Measurements from ENCODE around the gene CEACAM5. TPM values are rescaled to one million over a fixed set of nuclear protein-coding genes. Genes with fewer than 3 reads are reported as not detected.

Gene CEACAM5
- total and polyA plus RNA-seq, 2 of the 4 experiments (the other 2 are of a cell fraction), result not detected

DNA sequence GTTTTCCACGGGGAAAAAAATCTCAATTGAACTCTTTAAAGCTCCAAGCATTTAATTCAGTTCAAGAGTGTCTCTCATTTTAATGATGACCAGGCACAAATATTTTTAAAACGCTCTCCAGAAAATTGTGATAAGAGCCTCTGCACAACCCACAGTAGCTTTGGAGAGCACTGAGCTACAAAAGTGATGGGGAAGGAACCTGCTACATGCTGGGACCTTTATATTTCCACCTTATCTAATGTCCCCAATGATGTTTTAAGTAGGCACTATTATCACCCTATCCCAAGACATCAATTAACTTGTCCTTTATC, 32.8 kb downstream of the CEACAM5 start:
- no peak overlapping the region for H3K23ac ChIP-seq (ENCODE audit: low read depth, low read length)
- no peak overlapping the region for H3K4me2 ChIP-seq (ENCODE audit: low read depth, low read length)
- H2AFZ ChIP-seq (replicated peaks; ENCODE audit: low read length, poor library complexity), result no peak overlapping the region
- WGBS, 2 experiments (ENCODE audit: extremely low coverage in 2 of 2, insufficient read length in 1 of 2), result no CpG with 5 or more reads among the region's 2 CpGs
- H3K4me3 ChIP-seq (ENCODE audit: insufficient read depth, low read depth, low read length), result no peak overlapping the region
- H2BK15ac ChIP-seq (ENCODE audit: low read depth, low read length), result no peak overlapping the region
- H3K9me3 ChIP-seq (ENCODE audit: control insufficient read depth, insufficient read depth, low read length), result no peaks in the 10 kb centered on the region
- no peaks in the 10 kb centered on the region for H3K9me1 ChIP-seq (ENCODE audit: insufficient read depth, low read length)
- H2BK120ac ChIP-seq (ENCODE audit: low read depth, low read length), result no peak overlapping the region
- in situ Hi-C loops (cut with MboI; ENCODE audit: low sequenced_read_pairs), result no loop called here
- dilution Hi-C loops (cut with HindIII; ENCODE audit: low sequenced_read_pairs, unreplicated experiment), result no loop called here
- H2BK20ac ChIP-seq (ENCODE audit: low read depth, low read length), result no peak overlapping the region
- H4K91ac ChIP-seq (ENCODE audit: insufficient read depth, low read depth, low read length), result no peak overlapping the region
- no TSS peak for BruUV-seq (replicated peaks)
- no peak overlapping the region for H3K27ac ChIP-seq (ENCODE audit: insufficient read depth, low read length)
- H3K56ac ChIP-seq (ENCODE audit: extremely low read depth, insufficient read depth, low read length), result no peak overlapping the region
- H3K9ac ChIP-seq (ENCODE audit: low read depth, low read length), result no peak overlapping the region
- POLR2A ChIA-PET (ENCODE audit: unreplicated experiment), result no interaction called here
- no peak for DNase-seq
- H2AK9ac ChIP-seq (replicated peaks; ENCODE audit: low read depth, low read length, poor library complexity), result no peak overlapping the region
- no peak overlapping the region for H3K14ac ChIP-seq (replicated peaks; ENCODE audit: low read depth, low read length)
- H2BK5ac ChIP-seq (ENCODE audit: low read depth, low read length, poor library complexity, severe bottlenecking), result no peak overlapping the region
- H3K79me1 ChIP-seq (ENCODE audit: low read depth in 1 of 2, low read length in 2 of 2), result no peaks in the 10 kb centered on the region
- CTCF ChIA-PET, result no interaction called here
- H4K8ac ChIP-seq (ENCODE audit: low read depth in 2 of 2, low read length in 2 of 2), result no peak overlapping the region
- H3K4me1 ChIP-seq (ENCODE audit: control insufficient read depth, insufficient read depth, low read length), result no peaks in the 10 kb centered on the region
- ATAC-seq (ENCODE audit: low read depth), result no peak
- TF ChIP-seq FOS (IDR thresholded peaks at IDR 0.05; ENCODE audit: low read depth, low read length) (no peak), RAD21 (IDR thresholded peaks at IDR 0.05; ENCODE audit: low read length) (no peak), BHLHE40 (IDR thresholded peaks at IDR 0.05; ENCODE audit: low read depth, low read length) (no peak), RCOR1 (IDR thresholded peaks at IDR 0.05; ENCODE audit: insufficient replicate concordance, low read length) (no peak), POLR2A (IDR thresholded peaks at IDR 0.05; ENCODE audit: low read depth, low read length) (no peak), NFE2L2 (IDR thresholded peaks at IDR 0.05; ENCODE audit: low read depth, low read length) (no peak), MAZ (IDR thresholded peaks at IDR 0.05; ENCODE audit: borderline replicate concordance, low read depth, low read length) (no peak), CHD1 (IDR thresholded peaks at IDR 0.05; ENCODE audit: low read depth, low read length) (no peak), CEBPB (IDR thresholded peaks at IDR 0.05; ENCODE audit: low read depth, low read length) (no peak), MXI1 (IDR thresholded peaks at IDR 0.05; ENCODE audit: borderline replicate concordance, low read depth, low read length) (no peak), MAFK (IDR thresholded peaks at IDR 0.05; ENCODE audit: low read depth, low read length) (no peak), SMC3 (IDR thresholded peaks at IDR 0.05; ENCODE audit: low read depth, low read length) (no peak), RFX5 (IDR thresholded peaks at IDR 0.05; ENCODE audit: low read depth, low read length) (no peak)
- TF ChIP-seq, protein P1, sequence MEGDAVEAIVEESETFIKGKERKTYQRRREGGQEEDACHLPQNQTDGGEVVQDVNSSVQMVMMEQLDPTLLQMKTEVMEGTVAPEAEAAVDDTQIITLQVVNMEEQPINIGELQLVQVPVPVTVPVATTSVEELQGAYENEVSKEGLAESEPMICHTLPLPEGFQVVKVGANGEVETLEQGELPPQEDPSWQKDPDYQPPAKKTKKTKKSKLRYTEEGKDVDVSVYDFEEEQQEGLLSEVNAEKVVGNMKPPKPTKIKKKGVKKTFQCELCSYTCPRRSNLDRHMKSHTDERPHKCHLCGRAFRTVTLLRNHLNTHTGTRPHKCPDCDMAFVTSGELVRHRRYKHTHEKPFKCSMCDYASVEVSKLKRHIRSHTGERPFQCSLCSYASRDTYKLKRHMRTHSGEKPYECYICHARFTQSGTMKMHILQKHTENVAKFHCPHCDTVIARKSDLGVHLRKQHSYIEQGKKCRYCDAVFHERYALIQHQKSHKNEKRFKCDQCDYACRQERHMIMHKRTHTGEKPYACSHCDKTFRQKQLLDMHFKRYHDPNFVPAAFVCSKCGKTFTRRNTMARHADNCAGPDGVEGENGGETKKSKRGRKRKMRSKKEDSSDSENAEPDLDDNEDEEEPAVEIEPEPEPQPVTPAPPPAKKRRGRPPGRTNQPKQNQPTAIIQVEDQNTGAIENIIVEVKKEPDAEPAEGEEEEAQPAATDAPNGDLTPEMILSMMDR (conservative IDR thresholded peaks at IDR 0.05; ENCODE audit: low read depth, low read length), result no peak
- TF ChIP-seq, protein P2, sequence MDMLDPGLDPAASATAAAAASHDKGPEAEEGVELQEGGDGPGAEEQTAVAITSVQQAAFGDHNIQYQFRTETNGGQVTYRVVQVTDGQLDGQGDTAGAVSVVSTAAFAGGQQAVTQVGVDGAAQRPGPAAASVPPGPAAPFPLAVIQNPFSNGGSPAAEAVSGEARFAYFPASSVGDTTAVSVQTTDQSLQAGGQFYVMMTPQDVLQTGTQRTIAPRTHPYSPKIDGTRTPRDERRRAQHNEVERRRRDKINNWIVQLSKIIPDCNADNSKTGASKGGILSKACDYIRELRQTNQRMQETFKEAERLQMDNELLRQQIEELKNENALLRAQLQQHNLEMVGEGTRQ (IDR thresholded peaks at IDR 0.05; ENCODE audit: low read depth, low read length), result no peak
- TF ChIP-seq, protein P3, sequence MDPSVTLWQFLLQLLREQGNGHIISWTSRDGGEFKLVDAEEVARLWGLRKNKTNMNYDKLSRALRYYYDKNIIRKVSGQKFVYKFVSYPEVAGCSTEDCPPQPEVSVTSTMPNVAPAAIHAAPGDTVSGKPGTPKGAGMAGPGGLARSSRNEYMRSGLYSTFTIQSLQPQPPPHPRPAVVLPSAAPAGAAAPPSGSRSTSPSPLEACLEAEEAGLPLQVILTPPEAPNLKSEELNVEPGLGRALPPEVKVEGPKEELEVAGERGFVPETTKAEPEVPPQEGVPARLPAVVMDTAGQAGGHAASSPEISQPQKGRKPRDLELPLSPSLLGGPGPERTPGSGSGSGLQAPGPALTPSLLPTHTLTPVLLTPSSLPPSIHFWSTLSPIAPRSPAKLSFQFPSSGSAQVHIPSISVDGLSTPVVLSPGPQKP (IDR thresholded peaks at IDR 0.05; ENCODE audit: borderline replicate concordance, low read depth, low read length), result no peak
- H3K4ac ChIP-seq (ENCODE audit: low read depth, low read length), result no peak overlapping the region
- H3K27me3 ChIP-seq (ENCODE audit: control insufficient read depth, insufficient read depth, low read length), result peaks cover 4% of the 10 kb centered on the region; the same call in 1 of the 2 replicates
- no peaks in the 10 kb centered on the region for H4K20me1 ChIP-seq (ENCODE audit: insufficient read depth, low read length)
- no peak overlapping the region for H3K18ac ChIP-seq (ENCODE audit: low read depth, low read length)
- H2AK5ac ChIP-seq (ENCODE audit: low read depth, low read length), result no peak overlapping the region
- H3K36me3 ChIP-seq (ENCODE audit: control insufficient read depth, insufficient read depth, low read length), result no peaks in the 10 kb centered on the region
- no peak overlapping the region for H4K5ac ChIP-seq (ENCODE audit: low read depth, low read length)
- intact Hi-C loops (cut with micrococcal nuclease), result no loop called here

All from IMR-90 (cell line).